Mononuclear cell (primary cell): ENCODE measurements around the gene ELSPBP1. TPM values are rescaled to one million over a fixed set of nuclear protein-coding genes. Genes with fewer than 3 reads are reported as not detected.
"Not testable (repeated sequence)": the region's sequence is repeated elsewhere in the genome, so short reads cannot be mapped to it uniquely, and the experiment has no call there.

ENCODE experiments used
- H3K27me3 ChIP-seq: 2 replicates; pipeline ENCODE4 v1.6.0; 2011; ENCODE audit warnings: low read length, control low read depth; ENCODE audit not compliant: insufficient read depth
- H3K4me1 ChIP-seq: 2 replicates; pipeline ENCODE4 v1.5.1; 2011; ENCODE audit warnings: mild to moderate bottlenecking, low read length, control low read depth; ENCODE audit not compliant: insufficient read depth
- H3K4me3 ChIP-seq: 2 replicates; pipeline ENCODE4 v1.5.1; 2011; ENCODE audit warnings: mild to moderate bottlenecking, low read length, moderate library complexity
- H3K9me3 ChIP-seq: 2 replicates; pipeline ENCODE4 v1.5.1; 2011; ENCODE audit warnings: low read depth, mild to moderate bottlenecking, control low read depth, low read length
- total RNA-seq: library from RNA; depleted of rRNA; stranded (reverse); fragments of >200 nt; gene quantifications from one replicate; pipeline ENCODE4 v1.2.3, GENCODE V29; 2012

Gene ELSPBP1
- total RNA-seq, result not detected

- Histone ChIP-seq H3K4me3 (no peak within 1 kb of the TSS), H3K27me3 (no peaks in the 10 kb centered on the region), H3K9me3 (no peaks in the 10 kb centered on the region), H3K4me1 (no peaks in the 10 kb centered on the region)
Observed at GRCh38 chr19:47994209-47994802, at the start of gene ELSPBP1. Gene ELSPBP1 (plus strand): TSS chr19:47994632. CDS start chr19:48008668, 14,036 bp downstream.

DNA sequence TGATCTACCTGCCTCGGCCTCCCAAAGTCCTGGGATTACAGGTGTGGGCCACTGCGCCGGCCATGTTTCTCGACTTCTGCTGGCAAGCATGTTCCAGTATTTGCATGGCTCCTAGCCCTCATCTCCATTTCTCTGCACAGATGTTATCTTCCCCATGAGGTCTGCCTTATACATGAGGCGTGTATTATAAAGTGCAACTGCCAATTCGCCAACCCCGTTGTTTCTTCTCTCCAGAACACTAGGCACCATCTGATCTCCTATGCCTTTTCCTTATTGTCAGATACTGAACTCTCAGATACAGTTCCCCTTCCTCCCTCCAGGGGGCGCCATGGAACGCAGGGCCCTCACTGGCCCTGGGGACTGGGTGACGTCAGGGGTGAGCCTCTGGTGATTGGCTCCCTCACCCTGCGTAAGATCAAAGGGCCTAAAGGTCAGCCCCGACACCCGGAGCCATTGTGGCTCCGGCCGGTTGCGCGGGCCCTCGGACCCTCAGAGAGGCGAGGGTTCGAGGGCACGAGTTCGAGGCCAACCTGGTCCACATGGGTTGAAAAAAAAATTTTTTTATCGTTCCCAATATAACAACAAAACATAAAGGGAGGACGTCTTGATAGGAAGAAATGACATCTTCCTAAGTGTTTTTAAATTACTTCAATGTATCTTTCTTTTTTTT is 44.4 kb upstream of the ELSPBP1 start:
- not testable (repeated sequence) for H3K27me3 ChIP-seq, H3K9me3 ChIP-seq, H3K4me3 ChIP-seq, H3K4me1 ChIP-seq

DNA sequence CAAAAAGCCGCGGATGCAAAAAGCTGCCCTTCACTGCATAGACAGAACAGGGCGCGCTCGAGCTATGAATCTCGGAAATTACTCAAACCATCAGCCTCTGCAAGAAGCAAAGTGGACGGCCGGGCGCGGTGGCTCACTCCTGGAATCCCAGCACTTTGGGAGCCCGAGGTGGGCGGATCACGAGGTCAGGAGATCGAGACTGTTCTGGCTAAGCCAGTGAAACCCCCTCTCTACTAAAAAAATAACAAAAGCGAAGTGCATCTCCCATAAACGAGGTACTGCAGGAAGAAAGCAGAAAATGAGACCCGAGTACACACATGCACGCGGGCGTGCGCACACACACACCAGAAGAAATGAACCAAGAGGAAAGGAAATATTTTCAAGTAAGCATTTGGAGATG is 42.3 kb upstream of the ELSPBP1 start:
- H3K4me3 ChIP-seq, H3K9me3 ChIP-seq, H3K4me1 ChIP-seq, H3K27me3 ChIP-seq: not testable (repeated sequence)

DNA sequence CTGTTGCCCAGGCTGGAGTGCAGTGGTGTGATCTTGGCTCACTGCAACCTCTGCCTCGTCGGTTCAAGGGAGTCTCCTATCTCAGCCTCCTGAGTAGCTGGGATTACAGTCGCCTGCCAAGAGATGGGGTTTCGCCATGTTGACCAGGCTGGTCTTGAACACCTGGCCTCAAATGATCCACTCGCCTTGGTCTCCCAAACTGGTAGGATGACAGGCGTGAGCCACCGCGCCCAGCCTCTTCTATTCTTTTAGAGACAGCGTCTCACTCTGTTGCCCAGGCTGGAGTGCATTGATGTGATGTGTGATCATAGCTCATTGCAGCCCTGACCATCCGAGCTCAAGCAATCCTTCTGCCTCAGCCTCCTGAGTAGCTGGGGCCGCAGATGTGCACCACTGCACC is 38.5 kb upstream of the ELSPBP1 start:
- H3K4me3 ChIP-seq, H3K4me1 ChIP-seq, H3K9me3 ChIP-seq, H3K27me3 ChIP-seq: not testable (repeated sequence)

- Histone ChIP-seq H3K27me3 (peaks cover 4% of the 10 kb centered on the region), H3K9me3 (no peaks in the 10 kb centered on the region), H3K4me3 (no peak overlapping the region), H3K4me1 (no peaks in the 10 kb centered on the region)
Observed at GRCh38 chr19:47973529-47973928, 20.9 kb upstream of the ELSPBP1 start.

DNA sequence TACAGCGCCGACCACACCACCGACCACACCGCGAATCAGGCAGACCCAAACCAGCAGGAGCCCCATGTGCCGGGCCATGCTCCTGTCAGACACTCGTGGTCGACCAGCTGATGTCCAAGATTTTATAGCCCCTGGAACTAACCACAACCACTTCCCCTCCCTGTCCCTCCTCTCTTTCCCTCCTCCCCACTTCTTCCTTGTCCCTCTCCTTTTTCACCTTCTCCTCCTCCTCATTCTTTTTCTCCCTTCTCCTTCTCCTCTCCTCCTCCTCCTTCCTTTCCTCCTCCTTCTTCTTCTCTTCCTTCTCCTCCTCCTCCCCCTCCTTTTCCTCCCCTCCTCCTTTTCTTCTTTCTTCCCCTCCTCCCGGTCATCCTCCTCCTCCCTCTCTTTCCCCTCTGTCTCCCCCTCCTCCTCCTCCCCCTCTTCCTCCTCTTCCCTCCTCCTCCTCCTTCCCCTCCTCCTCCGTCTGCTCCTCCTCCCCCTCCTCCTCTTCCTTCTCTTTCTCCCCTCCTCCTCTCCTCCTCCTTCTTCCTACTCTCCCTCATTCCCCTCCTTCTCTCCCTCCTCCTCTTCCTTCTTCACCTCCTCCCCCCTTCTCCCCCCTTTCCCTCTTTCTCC is 3.1 kb upstream of the ELSPBP1 start:
- H3K9me3 ChIP-seq, result no peaks in the 10 kb centered on the region
- no peak overlapping the region for H3K4me3 ChIP-seq
- H3K4me1 ChIP-seq, result no peaks in the 10 kb centered on the region
- no peaks in the 10 kb centered on the region for H3K27me3 ChIP-seq

- no peaks in the 10 kb centered on the region for H3K4me1 ChIP-seq
- no peak within 1 kb of the TSS for H3K4me3 ChIP-seq
- H3K27me3 ChIP-seq, result no peaks in the 10 kb centered on the region
- no peaks in the 10 kb centered on the region for H3K9me3 ChIP-seq
Observed at GRCh38 chr19:47992070-47992469, 2.4 kb upstream of the ELSPBP1 start, which contains the start of gene BSPH1. Gene BSPH1 (minus strand): TSS chr19:47992170. CDS start chr19:47992081, 89 bp downstream.

DNA sequence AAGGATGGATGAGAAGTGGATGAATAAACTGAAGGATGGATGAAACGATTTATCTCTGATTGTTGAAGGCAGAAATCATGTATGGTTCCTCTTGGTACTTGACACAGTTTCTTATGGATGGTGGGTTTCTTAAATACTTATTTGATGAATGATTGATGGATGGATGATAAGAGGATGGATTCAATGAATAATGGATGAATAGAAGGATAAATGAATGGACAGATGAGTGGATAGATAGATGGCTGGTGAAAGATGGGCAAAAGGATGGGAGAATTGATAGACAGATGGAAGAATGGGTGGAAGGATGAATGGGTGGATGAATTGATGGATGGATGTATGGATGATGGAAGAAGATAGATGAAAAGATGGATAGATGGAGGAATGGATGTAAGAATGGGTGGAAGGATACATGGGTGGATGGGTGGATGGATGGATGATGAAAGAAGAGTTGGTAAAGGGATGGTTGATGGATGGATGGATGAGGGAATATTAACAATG is 1.8 kb downstream of the ELSPBP1 start:
- no peak overlapping the region for H3K4me3 ChIP-seq

DNA sequence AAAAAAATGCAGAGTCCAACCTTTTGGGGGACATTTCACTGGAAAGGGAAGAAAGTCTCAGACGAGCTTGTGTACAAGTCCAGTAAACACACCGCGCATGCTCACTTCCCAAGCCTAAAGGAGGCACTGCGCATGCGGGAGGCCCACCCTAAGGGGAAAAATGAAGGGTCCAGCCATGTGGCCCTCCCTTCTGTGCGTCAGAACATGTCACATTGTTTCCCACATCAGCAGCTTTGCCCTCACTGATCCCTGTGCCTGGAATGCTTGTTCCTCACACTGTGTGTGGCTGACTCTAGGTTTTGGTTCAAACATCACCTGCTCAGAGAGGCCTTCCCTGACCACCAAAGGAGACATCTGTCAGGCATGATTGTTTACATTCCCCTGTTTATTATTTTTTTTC is 4.4 kb downstream of the ELSPBP1 start:
- H3K4me1 ChIP-seq, result no peaks in the 10 kb centered on the region
- no peak overlapping the region for H3K4me3 ChIP-seq
- H3K27me3 ChIP-seq, result no peaks in the 10 kb centered on the region
- H3K9me3 ChIP-seq, result no peaks in the 10 kb centered on the region

More for the DNA sequence above, 1.8 kb downstream of the ELSPBP1 start:
- Histone ChIP-seq H3K27me3 (no peaks in the 10 kb centered on the region), H3K4me1 (no peaks in the 10 kb centered on the region), H3K9me3 (no peaks in the 10 kb centered on the region)

GRCh38 chr19:48000846-48001245 is 6.4 kb downstream of the ELSPBP1 start:
- no peak overlapping the region for H3K4me3 ChIP-seq
- H3K4me1 ChIP-seq, result no peaks in the 10 kb centered on the region
- H3K27me3 ChIP-seq, result no peaks in the 10 kb centered on the region
- H3K9me3 ChIP-seq, result no peaks in the 10 kb centered on the region

- H3K4me3 ChIP-seq, result no peak overlapping the region
- peaks cover 2% of the 10 kb centered on the region for H3K27me3 ChIP-seq
- no peaks in the 10 kb centered on the region for H3K9me3 ChIP-seq
- H3K4me1 ChIP-seq, result no peaks in the 10 kb centered on the region
Observed at GRCh38 chr19:48004236-48004635, 9.8 kb downstream of the ELSPBP1 start.

GRCh38 chr19:48006762-48007161 is 12.3 kb downstream of the ELSPBP1 start:
- H3K9me3 ChIP-seq, result no peaks in the 10 kb centered on the region
- no peaks in the 10 kb centered on the region for H3K4me1 ChIP-seq
- H3K27me3 ChIP-seq, result peaks cover 2% of the 10 kb centered on the region
- no peak overlapping the region for H3K4me3 ChIP-seq

DNA sequence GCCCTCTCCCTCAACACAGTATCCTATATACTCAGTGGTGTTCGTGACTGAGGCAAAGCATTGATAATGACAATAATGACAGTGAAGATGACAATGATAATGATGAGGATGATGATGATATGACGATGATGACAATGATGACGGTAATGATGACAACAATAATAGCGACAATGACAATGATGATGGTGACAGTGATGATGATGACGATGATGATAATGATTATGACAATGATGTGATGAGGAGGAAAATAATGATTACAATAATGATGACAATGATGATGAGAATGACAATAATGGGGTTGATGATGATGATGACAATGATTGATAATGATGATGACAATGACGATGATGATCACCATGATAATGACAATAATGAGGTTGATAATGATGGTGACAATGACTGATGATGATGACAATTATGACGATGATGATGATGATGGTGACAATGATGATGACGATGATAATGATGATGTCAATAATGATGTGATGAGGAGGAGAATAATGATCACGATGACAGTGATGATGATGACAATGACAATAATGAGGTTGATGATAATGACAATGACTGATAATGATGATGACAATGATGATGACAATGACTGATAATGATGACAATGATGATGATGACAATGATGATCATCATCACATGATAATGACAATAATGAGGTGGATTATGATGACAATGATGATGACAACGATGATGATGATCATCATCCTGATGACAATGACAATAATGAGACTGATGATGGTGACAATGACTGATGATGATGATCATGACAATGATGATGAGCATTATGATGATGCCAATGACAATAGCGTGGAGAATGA is 16.7 kb downstream of the ELSPBP1 start:
- Histone ChIP-seq H3K9me3 (no peaks in the 10 kb centered on the region), H3K4me1 (no peaks in the 10 kb centered on the region), H3K4me3 (no peak overlapping the region), H3K27me3 (peaks cover 2% of the 10 kb centered on the region)

GRCh38 chr19:48020686-48021085 is 26.3 kb downstream of the ELSPBP1 start:
- Histone ChIP-seq H3K27me3 (peaks cover 5% of the 10 kb centered on the region), H3K4me1 (no peaks in the 10 kb centered on the region), H3K9me3 (no peaks in the 10 kb centered on the region), H3K4me3 (no peak overlapping the region)

DNA sequence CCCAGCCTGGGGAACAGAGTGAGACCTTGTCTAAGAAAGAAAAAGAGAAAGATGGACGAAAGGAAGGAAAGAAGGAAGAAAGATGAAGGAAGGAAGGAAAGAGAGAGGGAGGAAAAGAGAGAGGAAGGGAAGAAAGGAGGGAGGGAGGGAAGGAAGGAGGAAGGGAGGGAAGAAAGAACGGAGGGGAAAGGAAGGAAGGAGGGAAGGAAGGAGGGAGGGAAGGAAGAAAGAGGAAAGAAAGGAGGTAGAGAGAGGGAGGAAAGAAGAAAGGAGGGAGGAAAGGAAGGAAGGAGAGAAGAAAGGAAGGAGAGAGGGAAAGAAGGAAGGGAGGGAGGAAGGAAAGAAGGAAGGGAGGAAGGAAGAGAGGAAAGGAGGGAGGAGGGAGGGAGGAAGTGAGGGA is 28.6 kb downstream of the ELSPBP1 start:
- Histone ChIP-seq H3K4me1 (no peaks in the 10 kb centered on the region), H3K27me3 (peaks cover 2% of the 10 kb centered on the region), H3K4me3 (no peak overlapping the region), H3K9me3 (no peaks in the 10 kb centered on the region)
